Naive thymus-derived CD4-positive, alpha-beta T cell (primary cell): ENCODE measurements around the gene TCF7L2. TPM values are rescaled to one million over a fixed set of nuclear protein-coding genes. Genes with fewer than 3 reads are reported as not detected.
A peak's percentile ranks its signal among the peaks of the same experiment; 100 is the strongest.

Experiments used
- ATAC-seq: fragments of 150-1000 bp; cut with Tn5 transposase; 2 replicates; pipeline ENCODE4 v1.10.0; 2021; ENCODE audit warnings: mild to moderate bottlenecking, moderate library complexity
- CTCF ChIA-PET: fragments of 350-600 bp; sonication (Branson Sonifier 250); formaldehyde crosslinking; loops from one replicate; lab custom pipeline; 2021; ENCODE audit warnings: antibody characterized with exemption; lab: Charles Lee
- POLR2A ChIA-PET: fragments of 350-600 bp; sonication (Branson Sonifier 250); formaldehyde crosslinking; loops from one replicate; lab custom pipeline; 2021; ENCODE audit warnings: antibody characterized with exemption, inconsistent platforms; lab: Charles Lee
- DNase-seq, 9 donors: peaks; one replicate each; pipeline versions ENCODE4 v3.0.0 to v3.0.0-alpha.2; 2020 to 2022; ENCODE audit warnings: mixed read lengths in 1 of 9
- H3K27ac ChIP-seq: one replicate; pipeline ENCODE4 v1.7.0; 2013; ENCODE audit warnings: mild to moderate bottlenecking, low read depth, low read length, moderate library complexity
- H3K27me3 ChIP-seq, 2 donors: one replicate each; pipeline ENCODE4 v1.7.0; 2013; ENCODE audit warnings: low read length in 2 of 2, mild to moderate bottlenecking in 2 of 2, moderate library complexity in 2 of 2; ENCODE audit not compliant: control insufficient read depth in 2 of 2, insufficient read depth in 2 of 2
- H3K36me3 ChIP-seq, 3 experiments: 1 replicate in 2 of 3; 2 replicates in 1 of 3; pipeline ENCODE4 v1.7.0; 2013; ENCODE audit warnings: low read length in 3 of 3, mild to moderate bottlenecking in 3 of 3, moderate library complexity in 1 of 3; ENCODE audit not compliant: insufficient read depth in 3 of 3, control insufficient read depth in 2 of 3
- H3K4me1 ChIP-seq, 2 donors: one replicate each; pipeline ENCODE4 v1.7.0; 2013; ENCODE audit warnings: low read length in 2 of 2, mild to moderate bottlenecking in 2 of 2, moderate library complexity in 1 of 2; ENCODE audit not compliant: control insufficient read depth in 2 of 2, insufficient read depth in 2 of 2
- H3K4me3 ChIP-seq: 2 replicates; pipeline ENCODE4 v1.7.0; 2013; ENCODE audit warnings: mild to moderate bottlenecking, low read length
- H3K9me3 ChIP-seq, 3 experiments: 1 replicate in 2 of 3; 2 replicates in 1 of 3; pipeline ENCODE4 v1.7.0; 2013; ENCODE audit warnings: low read length in 3 of 3; ENCODE audit not compliant: control insufficient read depth in 2 of 3
- H3K27ac Mint-ChIP-seq, 9 donors: one replicate each; pipeline ENCODE4 v1.8.0; 2020 to 2022; ENCODE audit warnings: mixed read lengths in 9 of 9, mild to moderate bottlenecking in 8 of 9, moderate library complexity in 5 of 9, inconsistent platforms in 2 of 9
- H3K27me3 Mint-ChIP-seq, 5 donors: one replicate each; pipeline ENCODE4 v1.8.0; 2021 to 2022; ENCODE audit warnings: mixed read lengths in 5 of 5, mild to moderate bottlenecking in 1 of 5
- H3K36me3 Mint-ChIP-seq, 5 donors: one replicate each; pipeline ENCODE4 v1.8.0; 2020 to 2022; ENCODE audit warnings: mixed read lengths in 5 of 5, mild to moderate bottlenecking in 3 of 5, inconsistent platforms in 1 of 5
- H3K4me1 Mint-ChIP-seq, 7 donors: one replicate each; pipeline ENCODE4 v1.8.0; 2020 to 2022; ENCODE audit warnings: mixed read lengths in 7 of 7, mild to moderate bottlenecking in 3 of 7, inconsistent platforms in 1 of 7
- H3K4me3 Mint-ChIP-seq, 10 donors: one replicate each; pipeline ENCODE4 v1.8.0; 2020 to 2022; ENCODE audit warnings: mild to moderate bottlenecking in 10 of 10, mixed read lengths in 10 of 10, moderate library complexity in 6 of 10, inconsistent platforms in 2 of 10
- H3K9me3 Mint-ChIP-seq, 11 donors: one replicate each; pipeline ENCODE4 v1.8.0; 2020 to 2022; ENCODE audit warnings: mixed read lengths in 11 of 11, mild to moderate bottlenecking in 4 of 11, inconsistent platforms in 1 of 11, moderate library complexity in 1 of 11
- intact Hi-C, 2 donors: fragments of 100-400 bp; cut with micrococcal nuclease; formaldehyde crosslinking; loops; one replicate each; pipeline ENCODE4 v1.15.1; 2023
- polyA plus RNA-seq, 2 donors: library from polyadenylated mRNA; unstranded; fragments of 300-500 nt; fragmentation: Illumina TruSeq; gene quantifications; one replicate each; pipeline ENCODE4 v1.2.3, GENCODE V29; 2021
- total RNA-seq, 6 experiments: library from RNA in 5 of 6; stranded (reverse) in 5 of 6; gene quantifications; 1 replicate in 5 of 6; 2 replicates in 1 of 6; pipeline ENCODE4 v1.2.3 and lab custom pipeline; 2021 to 2026

Gene TCF7L2
- total and polyA plus RNA-seq, 7 experiments from 2014 or later: 0.39 to 31.4 (median 3.1) TPM

GRCh38 chr10:113003052-113003451 lies 53.0 kb downstream of the TCF7L2 start:
- ATAC-seq (no peak), DNase-seq (no peak)
- H3K4me1 Mint-ChIP-seq: peaks cover 12 to 25% (median 20%) of the 10 kb centered on the region in 7 donors
- no peak overlapping the region for H3K27ac Mint-ChIP-seq
- Histone ChIP-seq H3K27me3 (peaks cover 0 to 6% of the 10 kb centered on the region in 2 donors), H3K36me3 (no peaks in the 10 kb centered on the region), H3K4me1 (peaks cover 22 to 32% of the 10 kb centered on the region in 2 donors), H3K9me3 (no peaks in the 10 kb centered on the region), H3K27ac (no peak overlapping the region), H3K4me3 (no peak overlapping the region)
- intact Hi-C loops: no loop called here
- H3K4me3 Mint-ChIP-seq: no peak overlapping the region
- no peaks in the 10 kb centered on the region for H3K36me3 Mint-ChIP-seq
- POLR2A ChIA-PET: no interaction called here
- no peaks in the 10 kb centered on the region for H3K9me3 Mint-ChIP-seq
- CTCF ChIA-PET: no interaction called here
- peaks cover 20 to 67% (median 25%) of the 10 kb centered on the region in 5 donors for H3K27me3 Mint-ChIP-seq

GRCh38 chr10:113004069-113004618 lies 54.1 kb downstream of the TCF7L2 start:
- no peaks in the 10 kb centered on the region for H3K9me3 ChIP-seq
- no peak overlapping the region for H3K27ac ChIP-seq
- H3K4me3 ChIP-seq: no peak overlapping the region
- no peaks in the 10 kb centered on the region for H3K36me3 ChIP-seq
- DNase-seq: no peak
- ChIA-PET CTCF (no interaction called here), POLR2A (no interaction called here)
- Mint-ChIP-seq H3K4me3 (no peak overlapping the region), H3K27me3 (peaks cover 26 to 69% (median 31%) of the 10 kb centered on the region in 5 donors), H3K4me1 (peaks cover 15 to 36% (median 28%) of the 10 kb centered on the region in 7 donors), H3K27ac (peak overlapping the region in 1 of 9 donors; percentile 56), H3K9me3 (no peaks in the 10 kb centered on the region), H3K36me3 (no peaks in the 10 kb centered on the region)
- ATAC-seq: no peak
- peaks cover 0 to 6% of the 10 kb centered on the region in 2 donors for H3K27me3 ChIP-seq
- H3K4me1 ChIP-seq: peaks cover 25 to 34% of the 10 kb centered on the region in 2 donors
- intact Hi-C loops: no loop called here

GRCh38 chr10:113005380-113005779 lies 55.3 kb downstream of the TCF7L2 start:
- CTCF ChIA-PET: no interaction called here
- Histone ChIP-seq H3K27me3 (peaks cover 0 to 6% of the 10 kb centered on the region in 2 donors), H3K9me3 (no peaks in the 10 kb centered on the region), H3K4me3 (no peak overlapping the region), H3K4me1 (peaks cover 25 to 34% of the 10 kb centered on the region in 2 donors), H3K36me3 (no peaks in the 10 kb centered on the region), H3K27ac (no peak overlapping the region)
- intact Hi-C loops: loop anchor here in 1 of 2 donors (5.0 kb wide), 1 partner anchor 57 kb away; no protein-coding TSS in a partner anchor
- Mint-ChIP-seq H3K36me3 (no peaks in the 10 kb centered on the region), H3K4me1 (peaks cover 15 to 38% (median 28%) of the 10 kb centered on the region in 7 donors), H3K9me3 (no peaks in the 10 kb centered on the region), H3K4me3 (no peak overlapping the region), H3K27ac (no peak overlapping the region), H3K27me3 (peaks cover 26 to 72% (median 42%) of the 10 kb centered on the region in 5 donors)
- POLR2A ChIA-PET: no interaction called here
- DNase-seq (no peak), ATAC-seq (no peak)

GRCh38 chr10:113006656-113007342 lies 56.8 kb downstream of the TCF7L2 start:
- H3K27me3 Mint-ChIP-seq: peaks cover 32 to 84% (median 56%) of the 10 kb centered on the region in 5 donors
- no peaks in the 10 kb centered on the region for H3K9me3 ChIP-seq
- H3K4me1 ChIP-seq: peaks cover 25 to 34% of the 10 kb centered on the region in 2 donors
- H3K36me3 Mint-ChIP-seq: no peaks in the 10 kb centered on the region
- H3K27ac ChIP-seq: no peak overlapping the region
- H3K27me3 ChIP-seq: peaks cover 0 to 6% of the 10 kb centered on the region in 2 donors
- peak overlapping the region in 9 of 10 donors; percentile 61 to 89 (median 79) for H3K4me3 Mint-ChIP-seq
- intact Hi-C loops: loop anchor here in 1 of 2 donors (1.0 to 5.0 kb wide), 3 partner anchors 56 to 376 kb away; partner anchors contain the start of gene TCF7L2
- H3K27ac Mint-ChIP-seq: no peak overlapping the region
- peaks cover 15 to 38% (median 29%) of the 10 kb centered on the region in 7 donors for H3K4me1 Mint-ChIP-seq
- CTCF ChIA-PET: no interaction called here
- no peaks in the 10 kb centered on the region for H3K36me3 ChIP-seq
- peaks cover 0 to 2% (median 0%) of the 10 kb centered on the region in 11 donors for H3K9me3 Mint-ChIP-seq
- ATAC-seq (peak; percentile 38), DNase-seq (peak in 2 of 9 donors; percentile 4 to 10)
- no peak overlapping the region for H3K4me3 ChIP-seq
- POLR2A ChIA-PET: no interaction called here

GRCh38 chr10:113007343-113007771 lies 57.3 kb downstream of the TCF7L2 start:
- DNase-seq (peak in 8 of 9 donors; percentile 21 to 82 (median 72)), ATAC-seq (peak; percentile 93)
- no peaks in the 10 kb centered on the region for H3K36me3 ChIP-seq
- peak overlapping the region; percentile 44 for H3K4me3 ChIP-seq
- Mint-ChIP-seq H3K9me3 (peaks cover 0 to 2% (median 0%) of the 10 kb centered on the region in 11 donors), H3K27me3 (peaks cover 32 to 85% (median 57%) of the 10 kb centered on the region in 5 donors), H3K27ac (peak overlapping the region in 5 of 9 donors; percentile 17 to 81 (median 41)), H3K4me1 (peaks cover 15 to 38% (median 29%) of the 10 kb centered on the region in 7 donors), H3K4me3 (peak overlapping the region; percentile 63 to 89 (median 80)), H3K36me3 (peaks cover 0 to 3% (median 0%) of the 10 kb centered on the region in 5 donors)
- H3K27me3 ChIP-seq: peaks cover 0 to 6% of the 10 kb centered on the region in 2 donors
- intact Hi-C loops: loop anchor here in 1 of 2 donors (1.0 to 5.0 kb wide), 3 partner anchors 55 to 375 kb away; partner anchors contain the start of gene TCF7L2
- POLR2A ChIA-PET: interaction anchor here (0.6 kb wide), 1 partner anchor 188 kb away, joined by 3 read pairs; no protein-coding TSS in a partner anchor
- CTCF ChIA-PET: no interaction called here
- no peaks in the 10 kb centered on the region for H3K9me3 ChIP-seq
- H3K4me1 ChIP-seq: peaks cover 25 to 34% of the 10 kb centered on the region in 2 donors
- no peak overlapping the region for H3K27ac ChIP-seq

GRCh38 chr10:113007821-113008220 lies 57.8 kb downstream of the TCF7L2 start:
- intact Hi-C loops: loop anchor here in 1 of 2 donors (1.0 to 5.0 kb wide), 3 partner anchors 54 to 375 kb away; partner anchors contain the start of gene TCF7L2
- Histone ChIP-seq H3K27me3 (peaks cover 0 to 6% of the 10 kb centered on the region in 2 donors), H3K27ac (no peak overlapping the region), H3K9me3 (no peaks in the 10 kb centered on the region), H3K4me1 (peaks cover 25 to 34% of the 10 kb centered on the region in 2 donors), H3K36me3 (no peaks in the 10 kb centered on the region), H3K4me3 (peak overlapping the region; percentile 44)
- peaks cover 0 to 2% (median 0%) of the 10 kb centered on the region in 11 donors for H3K9me3 Mint-ChIP-seq
- peaks cover 15 to 38% (median 29%) of the 10 kb centered on the region in 7 donors for H3K4me1 Mint-ChIP-seq
- H3K27ac Mint-ChIP-seq: peak overlapping the region in 5 of 9 donors; percentile 5 to 80 (median 41)
- DNase-seq (peak in 2 of 9 donors; percentile 5 to 13), ATAC-seq (peak; percentile 33)
- peaks cover 32 to 84% (median 58%) of the 10 kb centered on the region in 5 donors for H3K27me3 Mint-ChIP-seq
- POLR2A ChIA-PET: interaction anchor here (0.6 kb wide), 1 partner anchor 189 kb away, joined by 3 read pairs; no protein-coding TSS in a partner anchor
- peak overlapping the region in 9 of 10 donors; percentile 67 to 89 (median 80) for H3K4me3 Mint-ChIP-seq
- peaks cover 0 to 4% (median 0%) of the 10 kb centered on the region in 5 donors for H3K36me3 Mint-ChIP-seq
- CTCF ChIA-PET: interaction anchor here (0.8 kb wide), 1 partner anchor 11 kb away, joined by 3 read pairs; no protein-coding TSS in a partner anchor
